ENCODE data around the gene MRPS15.

- TF ChIP-seq PATZ1 (CRISPR knock-in tag; IDR thresholded peaks at IDR 0.05; ENCODE audit: borderline replicate concordance), result no peak
- TF ChIP-seq ISL1 (CRISPR knock-in tag; IDR thresholded peaks at IDR 0.05), result no peak
- TF ChIP-seq GLIS3 (CRISPR knock-in tag; IDR thresholded peaks at IDR 0.05), result no peak
- TF ChIP-seq OSR1 (CRISPR knock-in tag; IDR thresholded peaks at IDR 0.05), result no peak
- TF ChIP-seq TCF4 (CRISPR knock-in tag; IDR thresholded peaks at IDR 0.05; ENCODE audit: borderline replicate concordance), result no peak
- no peak for TF ChIP-seq CREB5 (CRISPR knock-in tag; IDR thresholded peaks at IDR 0.05; ENCODE audit: low read depth)
- no peak for TF ChIP-seq CSDC2 (CRISPR knock-in tag; IDR thresholded peaks at IDR 0.05)
Observed at GRCh38 chr1:36481771-36482723, 17.9 kb upstream of the MRPS15 start.

Measured in SK-N-SH treated with all-trans-retinoic acid at 6 μM for 48 hours (cell line).